Stimulated activated naive CD8-positive, alpha-beta T cell treated with anti-CD3 and anti-CD28 coated beads, Interleukin-15, Interleukin-2, amounts not matched to agents 100 ng/mL and 50 ng/mL, for 24 hours (primary cell): Measurements from ENCODE around the gene MAPRE3.

Experiments used
- H3K27ac Mint-ChIP-seq: one replicate; pipeline ENCODE4 v1.8.0; 2021; ENCODE audit warnings: mild to moderate bottlenecking, mixed read lengths
- H3K27me3 Mint-ChIP-seq: one replicate; pipeline ENCODE4 v1.8.0; 2021; ENCODE audit warnings: mixed read lengths
- H3K36me3 Mint-ChIP-seq: one replicate; pipeline ENCODE4 v1.8.0; 2021; ENCODE audit warnings: low read depth, mixed read lengths
- H3K4me1 Mint-ChIP-seq: one replicate; pipeline ENCODE4 v1.8.0; 2021; ENCODE audit warnings: low read depth, mixed read lengths
- H3K4me3 Mint-ChIP-seq: one replicate; pipeline ENCODE4 v1.8.0; 2021; ENCODE audit warnings: mild to moderate bottlenecking, mixed read lengths
- H3K9me3 Mint-ChIP-seq: one replicate; pipeline ENCODE4 v1.8.0; 2021; ENCODE audit warnings: mixed read lengths

MAPRE3 gene

DNA sequence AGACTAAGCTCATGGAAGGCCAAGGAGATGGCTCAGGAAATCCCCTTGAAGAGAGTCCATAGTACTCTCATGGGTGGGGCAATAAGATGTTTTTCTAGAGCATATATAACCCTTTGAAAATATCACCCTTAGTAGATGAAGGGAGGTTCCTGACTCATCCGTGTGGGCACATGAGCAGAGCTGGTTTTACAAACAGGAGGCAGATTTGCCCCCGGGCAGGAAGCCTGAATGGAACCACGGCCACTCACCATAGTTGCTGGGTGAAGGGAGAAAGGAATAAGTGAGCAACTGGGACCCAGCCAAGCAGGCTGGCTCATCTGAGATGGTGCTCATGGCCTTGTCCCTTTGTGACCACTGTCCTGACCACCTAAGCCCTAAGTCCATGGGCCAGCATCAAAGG is 29.0 kb upstream of the MAPRE3 start:
- H3K9me3 Mint-ChIP-seq = no peaks in the 10 kb centered on the region
- H3K4me1 Mint-ChIP-seq = no peaks in the 10 kb centered on the region
- H3K27ac Mint-ChIP-seq = no peak overlapping the region
- H3K36me3 Mint-ChIP-seq = no peaks in the 10 kb centered on the region
- H3K4me3 Mint-ChIP-seq = no peak overlapping the region
- peaks cover 6% of the 10 kb centered on the region for H3K27me3 Mint-ChIP-seq

DNA sequence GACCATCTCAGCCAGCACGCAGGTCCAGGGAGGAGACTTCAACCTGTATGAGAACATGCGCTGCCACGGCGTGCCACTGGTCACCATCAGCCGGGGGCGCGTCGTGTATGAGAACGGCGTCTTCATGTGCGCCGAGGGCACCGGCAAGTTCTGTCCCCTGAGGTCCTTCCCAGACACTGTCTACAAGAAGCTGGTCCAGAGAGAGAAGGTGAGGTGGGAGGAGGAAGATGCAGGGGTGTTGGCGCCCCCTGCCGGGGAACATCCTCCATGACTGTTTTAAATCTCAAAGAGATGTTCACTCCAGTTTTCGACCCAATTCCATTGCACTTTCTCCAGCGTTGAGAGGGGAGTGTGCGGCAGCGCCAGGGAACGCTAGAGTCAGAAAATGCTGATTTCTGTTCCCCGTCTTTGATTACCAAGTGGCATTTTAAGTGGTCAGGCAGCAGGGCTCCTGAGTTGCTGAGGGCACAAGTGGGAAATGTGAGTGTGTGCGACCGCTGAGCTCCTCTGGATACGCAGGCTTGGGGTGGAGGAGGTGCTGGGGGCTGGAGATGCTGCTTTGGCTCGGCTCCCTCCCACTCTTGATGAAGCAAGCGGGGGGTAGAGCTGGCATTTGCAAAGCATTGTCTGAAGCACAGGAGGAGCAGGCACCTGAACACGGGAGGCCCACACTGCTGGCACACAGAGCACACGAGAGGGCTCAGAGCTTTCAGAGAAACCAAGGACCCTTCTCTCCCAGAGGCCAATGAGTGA is 27.7 kb upstream of the MAPRE3 start:
- Mint-ChIP-seq H3K9me3 (no peaks in the 10 kb centered on the region), H3K27ac (no peak overlapping the region), H3K4me1 (no peaks in the 10 kb centered on the region), H3K4me3 (no peak overlapping the region), H3K36me3 (no peaks in the 10 kb centered on the region), H3K27me3 (peaks cover 7% of the 10 kb centered on the region)

- Mint-ChIP-seq H3K36me3 (no peaks in the 10 kb centered on the region), H3K9me3 (no peaks in the 10 kb centered on the region), H3K27me3 (peaks cover 7% of the 10 kb centered on the region), H3K4me3 (no peak overlapping the region), H3K27ac (no peak overlapping the region), H3K4me1 (no peaks in the 10 kb centered on the region)
Measured at GRCh38 chr2:26945991-26946750, 24.3 kb upstream of the MAPRE3 start.

DNA sequence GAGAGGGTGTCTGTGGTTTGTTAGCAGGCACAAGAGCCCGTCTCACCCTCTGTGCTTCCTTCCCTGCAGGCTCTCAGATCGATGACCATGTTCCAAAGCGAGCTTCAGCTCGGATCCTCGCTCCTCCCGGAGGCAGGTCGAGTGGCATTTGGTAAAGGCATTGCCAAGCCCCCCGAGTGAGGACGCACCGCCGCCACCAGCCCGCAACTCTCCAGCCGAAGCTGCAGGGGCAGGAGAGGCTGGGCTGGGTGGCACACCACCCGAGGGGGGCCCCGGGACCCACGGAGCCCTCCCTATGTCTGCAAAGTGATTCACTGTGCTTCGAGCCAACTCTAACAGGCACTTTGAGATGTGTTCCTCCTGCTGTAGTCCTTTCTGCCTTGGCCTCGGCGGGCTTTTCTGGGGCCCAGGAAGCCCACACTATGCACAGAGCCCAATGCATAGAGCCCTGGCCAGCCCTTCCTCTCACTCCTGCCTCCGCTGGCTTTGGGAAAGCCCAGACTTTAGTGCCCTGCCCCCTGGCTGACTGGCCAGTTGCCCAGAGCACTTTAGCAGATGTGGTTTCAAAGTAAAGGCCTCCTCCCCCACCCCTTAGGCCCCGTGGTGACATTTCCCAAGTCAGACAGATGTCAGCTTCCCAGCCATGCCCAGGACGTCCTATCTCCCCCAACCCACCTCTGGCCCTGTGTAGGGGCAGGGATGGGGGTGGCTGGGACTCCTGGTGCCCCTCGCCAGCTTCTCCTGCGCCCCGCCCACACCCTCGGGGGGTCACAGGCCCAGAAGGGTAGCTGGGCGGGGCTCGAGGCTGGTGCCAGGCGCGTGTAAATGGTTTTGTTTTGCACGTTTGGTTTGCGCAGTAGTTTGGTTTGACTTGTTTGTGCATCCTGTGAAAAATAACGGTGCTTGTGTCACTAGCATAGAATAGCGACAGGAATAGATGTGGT is 23.3 kb upstream of the MAPRE3 start:
- Mint-ChIP-seq H3K4me1 (no peaks in the 10 kb centered on the region), H3K27me3 (peaks cover 7% of the 10 kb centered on the region), H3K27ac (no peak overlapping the region), H3K36me3 (no peaks in the 10 kb centered on the region), H3K4me3 (no peak overlapping the region), H3K9me3 (no peaks in the 10 kb centered on the region)

DNA sequence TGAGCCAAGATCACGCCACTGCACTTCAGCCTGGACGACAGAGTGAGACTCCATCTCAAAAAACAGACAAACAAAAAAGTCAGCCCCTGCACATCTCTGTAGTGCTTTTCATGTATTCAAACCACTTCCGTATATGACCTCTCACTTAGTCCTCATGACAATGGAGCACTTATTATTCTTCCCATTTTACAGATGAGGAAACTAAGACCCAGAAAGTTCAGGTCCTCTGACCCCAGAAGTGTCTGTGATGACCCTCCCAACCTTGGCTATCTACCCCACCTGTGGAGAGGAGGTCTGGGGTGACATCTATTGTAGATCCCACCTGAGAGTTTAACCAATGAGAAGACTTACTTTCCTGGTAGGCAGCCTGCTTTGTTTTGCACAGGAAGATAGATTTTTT is 21.6 kb upstream of the MAPRE3 start:
- Mint-ChIP-seq H3K4me1 (no peaks in the 10 kb centered on the region), H3K27me3 (peaks cover 9% of the 10 kb centered on the region), H3K9me3 (no peaks in the 10 kb centered on the region), H3K27ac (no peak overlapping the region), H3K4me3 (no peak overlapping the region), H3K36me3 (no peaks in the 10 kb centered on the region)

DNA sequence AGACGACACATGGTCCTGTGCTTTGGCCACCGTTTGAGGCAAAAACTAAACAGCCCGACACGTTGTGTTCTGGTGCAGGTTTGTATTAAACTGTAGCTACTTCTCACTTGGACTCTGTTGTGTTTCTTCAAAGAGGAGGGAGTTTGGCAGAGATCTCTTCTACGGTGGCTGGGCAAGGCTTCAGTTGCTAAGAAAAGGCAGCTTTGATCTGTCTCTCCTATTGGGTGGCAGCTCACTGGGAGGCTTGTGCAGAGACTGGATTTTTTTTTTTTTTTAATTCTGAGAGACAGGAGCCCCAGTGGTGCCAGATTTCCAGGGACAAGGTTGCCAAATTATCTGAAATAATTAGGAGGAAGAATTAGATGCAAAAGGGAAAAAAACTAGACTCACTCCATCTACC is 20.2 kb upstream of the MAPRE3 start:
- H3K4me1 Mint-ChIP-seq = no peaks in the 10 kb centered on the region
- H3K27me3 Mint-ChIP-seq = peaks cover 11% of the 10 kb centered on the region
- no peak overlapping the region for H3K4me3 Mint-ChIP-seq
- no peaks in the 10 kb centered on the region for H3K9me3 Mint-ChIP-seq
- H3K36me3 Mint-ChIP-seq = no peaks in the 10 kb centered on the region
- no peak overlapping the region for H3K27ac Mint-ChIP-seq

GRCh38 chr2:26951236-26951635 is 19.2 kb upstream of the MAPRE3 start:
- no peak overlapping the region for H3K27ac Mint-ChIP-seq
- no peaks in the 10 kb centered on the region for H3K36me3 Mint-ChIP-seq
- peaks cover 15% of the 10 kb centered on the region for H3K27me3 Mint-ChIP-seq
- H3K4me3 Mint-ChIP-seq = no peak overlapping the region
- no peaks in the 10 kb centered on the region for H3K9me3 Mint-ChIP-seq
- no peaks in the 10 kb centered on the region for H3K4me1 Mint-ChIP-seq

GRCh38 chr2:26952374-26952773 is 18.1 kb upstream of the MAPRE3 start:
- no peaks in the 10 kb centered on the region for H3K9me3 Mint-ChIP-seq
- no peaks in the 10 kb centered on the region for H3K4me1 Mint-ChIP-seq
- H3K36me3 Mint-ChIP-seq = no peaks in the 10 kb centered on the region
- H3K27ac Mint-ChIP-seq = no peak overlapping the region
- H3K27me3 Mint-ChIP-seq = peaks cover 15% of the 10 kb centered on the region
- no peak overlapping the region for H3K4me3 Mint-ChIP-seq

DNA sequence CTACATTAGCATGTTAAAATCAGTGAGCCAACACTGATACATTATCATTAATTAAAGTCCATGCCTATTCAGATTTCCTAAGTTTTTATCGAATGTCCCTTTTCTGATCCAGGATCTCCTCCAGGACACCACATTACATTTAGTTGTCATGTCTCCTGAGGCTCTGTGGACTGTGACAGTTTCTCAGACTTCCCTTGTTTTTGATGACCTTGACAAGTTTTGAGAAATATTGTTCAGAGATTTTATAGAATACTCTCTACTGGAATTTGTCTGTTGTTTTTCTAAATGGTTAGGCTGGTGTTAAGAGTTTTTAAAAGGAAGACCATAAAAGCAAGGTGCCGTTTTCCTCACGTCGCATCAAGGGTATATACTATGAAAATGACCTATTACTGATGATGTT is 16.3 kb upstream of the MAPRE3 start:
- Mint-ChIP-seq H3K27me3 (peaks cover 28% of the 10 kb centered on the region), H3K36me3 (no peaks in the 10 kb centered on the region), H3K9me3 (no peaks in the 10 kb centered on the region), H3K27ac (no peak overlapping the region), H3K4me3 (no peak overlapping the region), H3K4me1 (no peaks in the 10 kb centered on the region)

DNA sequence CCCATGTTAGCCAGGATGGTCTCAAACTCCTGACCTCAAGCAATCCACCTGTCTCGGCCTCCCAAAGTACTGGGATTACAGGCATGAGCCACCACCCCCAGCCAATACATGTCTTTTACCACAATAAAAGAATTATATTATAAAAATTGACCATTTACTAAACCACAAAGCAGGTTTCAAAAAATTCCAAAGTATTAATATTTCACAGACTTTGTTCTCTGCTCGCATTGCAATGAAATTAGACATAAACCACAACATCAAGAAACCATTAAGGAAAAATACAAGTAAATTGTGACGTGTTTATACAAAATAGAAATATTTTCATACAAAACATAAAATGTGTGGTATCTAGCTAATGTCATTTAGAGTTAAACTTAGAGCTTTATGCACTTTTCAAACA is 13.4 kb upstream of the MAPRE3 start:
- Mint-ChIP-seq H3K27ac (no peak overlapping the region), H3K36me3 (no peaks in the 10 kb centered on the region), H3K4me1 (no peaks in the 10 kb centered on the region), H3K27me3 (peaks cover 42% of the 10 kb centered on the region), H3K4me3 (no peak overlapping the region), H3K9me3 (no peaks in the 10 kb centered on the region)

DNA sequence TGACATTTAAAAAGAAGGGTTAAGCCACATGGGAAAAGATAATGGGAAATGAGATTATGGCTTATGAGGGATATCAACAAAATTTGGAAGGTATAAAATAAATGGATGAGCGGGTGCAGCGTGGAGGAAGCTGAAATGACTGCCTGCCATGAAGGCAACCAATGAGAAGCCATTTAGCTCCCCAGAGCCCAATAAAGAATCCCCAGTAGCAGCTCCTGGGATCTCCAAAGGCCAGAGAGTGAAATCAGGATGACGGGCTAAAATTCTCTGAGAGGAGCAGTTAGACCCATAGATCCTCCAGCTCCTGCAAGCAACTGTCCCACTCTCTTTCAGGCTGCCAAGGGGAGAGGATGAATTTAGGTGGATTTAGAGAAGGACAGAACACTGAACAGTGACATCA is 12.9 kb upstream of the MAPRE3 start:
- Mint-ChIP-seq H3K36me3 (no peaks in the 10 kb centered on the region), H3K27me3 (peaks cover 39% of the 10 kb centered on the region), H3K4me3 (no peak overlapping the region), H3K4me1 (no peaks in the 10 kb centered on the region), H3K9me3 (no peaks in the 10 kb centered on the region), H3K27ac (no peak overlapping the region)

DNA sequence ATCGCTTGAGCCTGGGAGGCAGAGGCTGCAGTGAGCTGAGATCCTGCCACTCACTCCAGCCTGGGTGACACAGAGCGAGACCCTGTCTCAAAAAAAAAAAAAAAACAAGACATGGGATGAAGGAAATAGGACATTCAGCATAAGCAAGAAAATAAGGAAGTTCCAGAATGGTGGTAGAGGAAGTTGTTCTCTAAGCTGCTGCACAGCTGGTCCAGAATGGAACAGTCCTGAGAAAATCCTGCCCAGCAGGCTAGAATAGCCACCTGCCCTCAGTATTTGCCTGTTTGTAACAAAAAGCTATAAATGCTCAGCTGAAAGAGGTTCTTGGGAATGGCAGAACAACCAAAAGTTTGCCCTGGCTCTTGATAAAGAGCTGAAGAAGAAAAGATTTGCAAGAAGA is 11.1 kb upstream of the MAPRE3 start:
- no peaks in the 10 kb centered on the region for H3K36me3 Mint-ChIP-seq
- H3K9me3 Mint-ChIP-seq = no peaks in the 10 kb centered on the region
- no peak overlapping the region for H3K4me3 Mint-ChIP-seq
- no peak overlapping the region for H3K27ac Mint-ChIP-seq
- peaks cover 40% of the 10 kb centered on the region for H3K27me3 Mint-ChIP-seq
- H3K4me1 Mint-ChIP-seq = no peaks in the 10 kb centered on the region

DNA sequence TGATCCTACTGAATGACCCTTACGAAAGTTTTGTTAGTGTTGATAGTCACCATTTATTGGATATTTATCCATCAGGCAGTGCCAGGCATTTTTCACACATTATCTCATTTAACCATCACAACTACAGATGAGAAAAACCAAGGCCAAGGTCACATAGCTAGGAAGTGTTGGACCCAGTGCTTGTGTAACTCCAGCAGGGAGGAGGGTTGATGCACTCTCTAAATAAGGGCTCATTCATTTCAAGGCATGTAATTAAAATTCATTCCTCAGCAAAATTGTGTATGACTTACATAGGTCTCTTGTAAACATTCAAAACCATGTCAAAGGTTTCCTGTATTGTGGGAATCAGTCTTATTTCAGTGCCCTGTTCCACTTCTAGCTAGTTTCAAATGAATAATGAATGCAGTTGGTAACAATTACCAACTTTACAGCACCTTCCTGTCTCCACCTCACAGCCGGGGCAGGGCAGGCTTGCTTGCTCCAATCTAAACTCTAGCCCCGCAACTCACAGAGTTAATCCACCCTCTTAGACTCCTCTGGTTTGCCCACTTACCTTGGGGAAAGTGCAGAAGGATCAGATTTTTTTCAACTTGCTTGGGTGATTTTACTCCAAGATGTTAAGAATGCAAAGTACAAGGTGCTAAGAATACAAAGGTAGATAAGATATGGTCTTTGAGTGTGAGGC is 5.8 kb upstream of the MAPRE3 start:
- no peak overlapping the region for H3K4me3 Mint-ChIP-seq
- no peaks in the 10 kb centered on the region for H3K9me3 Mint-ChIP-seq
- no peak overlapping the region for H3K27ac Mint-ChIP-seq

DNA sequence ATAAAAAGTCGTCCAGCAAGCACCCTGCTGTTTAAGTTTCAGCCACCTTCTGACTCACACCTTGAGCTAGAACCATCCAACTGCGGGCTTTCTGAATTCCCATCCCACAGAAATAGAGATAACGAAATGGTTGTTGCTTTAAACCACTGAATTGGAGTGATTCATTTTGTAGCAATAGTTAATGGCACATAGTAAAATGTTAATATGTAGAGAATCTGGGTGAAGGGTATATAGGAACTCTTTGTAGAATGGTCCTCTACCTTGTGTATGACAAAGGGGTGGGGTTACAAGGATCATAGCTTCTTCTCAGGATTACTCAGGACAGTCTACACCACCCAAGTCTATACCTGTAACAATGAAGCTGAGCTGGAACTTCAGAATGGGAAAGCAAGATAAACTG is 2.4 kb upstream of the MAPRE3 start:
- H3K9me3 Mint-ChIP-seq = no peaks in the 10 kb centered on the region
- no peaks in the 10 kb centered on the region for H3K36me3 Mint-ChIP-seq
- no peak overlapping the region for H3K27ac Mint-ChIP-seq
- H3K4me1 Mint-ChIP-seq = peaks cover 22% of the 10 kb centered on the region
- no peak overlapping the region for H3K4me3 Mint-ChIP-seq
- peaks cover 29% of the 10 kb centered on the region for H3K27me3 Mint-ChIP-seq

More for the DNA sequence above, 5.8 kb upstream of the MAPRE3 start:
- H3K4me1 Mint-ChIP-seq = peaks cover 6% of the 10 kb centered on the region
- H3K27me3 Mint-ChIP-seq = peaks cover 39% of the 10 kb centered on the region
- H3K36me3 Mint-ChIP-seq = no peaks in the 10 kb centered on the region
